ENCODE data around the gene WDR45.

Gene WDR45

DNA sequence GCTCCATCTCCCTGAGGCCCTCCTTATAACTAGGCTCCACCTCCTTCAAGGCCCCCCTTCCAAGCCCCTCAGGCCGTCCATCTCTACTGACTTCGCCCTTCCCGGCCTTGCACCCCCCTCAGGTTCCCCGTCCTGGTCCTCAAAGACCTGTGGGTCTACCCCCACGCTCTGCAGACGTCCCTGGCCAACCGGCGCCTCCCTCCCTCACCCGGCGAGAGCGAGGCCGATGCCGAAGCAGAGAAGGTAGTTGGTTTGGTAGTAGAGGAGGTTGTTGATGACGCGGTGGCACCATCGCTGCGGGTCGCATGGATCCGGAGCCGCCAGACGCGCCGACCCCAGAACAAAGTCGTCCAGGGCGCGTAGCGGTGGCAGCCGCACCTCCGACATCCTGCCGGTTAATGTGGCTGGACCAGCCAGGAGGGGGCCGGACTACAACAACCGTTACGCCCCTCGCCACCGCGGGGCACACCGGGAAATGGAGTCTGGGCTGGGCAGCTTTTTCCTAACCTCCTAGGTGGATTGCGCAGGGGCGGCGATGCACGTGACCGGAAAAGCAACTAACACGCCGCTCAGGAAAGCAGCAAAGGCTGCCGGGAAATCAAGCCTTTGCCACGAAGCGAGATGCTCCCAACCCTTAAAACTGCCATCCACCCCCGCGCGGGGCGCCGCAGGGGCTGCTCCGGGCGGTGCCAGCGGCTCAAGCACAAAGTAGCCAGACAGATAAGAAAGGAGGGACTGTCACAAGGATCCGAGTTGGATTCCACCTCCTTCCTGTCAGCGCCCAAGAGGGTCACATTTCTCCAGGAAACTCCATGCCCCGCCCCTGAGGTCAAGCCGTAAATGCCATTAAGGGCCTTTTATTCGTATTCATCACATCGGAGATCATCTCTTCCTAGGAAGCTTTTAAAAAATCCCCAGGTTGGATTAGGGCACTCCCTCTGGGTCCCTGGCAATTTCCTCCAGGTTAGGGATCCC, 5.8 kb downstream of the WDR45 start, which contains the start of gene PRAF2:
TSS of gene PRAF2 (minus strand) at position 402 of the 975 bp plus-strand sequence. CDS start at position 387, 15 bp downstream.
- Histone ChIP-seq H3K9ac (ENCODE audit: low read depth, low read length, poor library complexity, severe bottlenecking) (peak within 1 kb of the TSS; percentile 83), H3K79me2 (ENCODE audit: insufficient read depth, low read length) (peaks cover 12% of the 10 kb centered on the region; the same call in 1 of the 2 replicates), H3K36me3 (ENCODE audit: insufficient read depth, low read length) (no peaks in the 10 kb centered on the region), H4K20me1 (ENCODE audit: insufficient read depth, low read length, poor library complexity, severe bottlenecking) (no peaks in the 10 kb centered on the region), H3K9me3 (ENCODE audit: insufficient read depth, low read depth, low read length) (no peaks in the 10 kb centered on the region), H3K9me2 (replicated peaks; ENCODE audit: low read depth, low read length) (no peaks in the 10 kb centered on the region), H2AFZ (ENCODE audit: low read length) (peak within 1 kb of the TSS; percentile 93), H3F3A (ENCODE audit: low read depth) (no peaks in the 10 kb centered on the region), H3K4me1 (ENCODE audit: insufficient read depth, low read length, poor library complexity, severe bottlenecking) (peaks cover 2% of the 10 kb centered on the region), H3K27me3 (ENCODE audit: insufficient read depth, low read length, poor library complexity, severe bottlenecking) (no peaks in the 10 kb centered on the region), H3K4me3 (ENCODE audit: low read length, poor library complexity, severe bottlenecking) (peak within 1 kb of the TSS; percentile 96), H3K4me2 (ENCODE audit: low read depth, low read length, poor library complexity, severe bottlenecking) (peak within 1 kb of the TSS; percentile 78)
- TF ChIP-seq, protein P1, sequence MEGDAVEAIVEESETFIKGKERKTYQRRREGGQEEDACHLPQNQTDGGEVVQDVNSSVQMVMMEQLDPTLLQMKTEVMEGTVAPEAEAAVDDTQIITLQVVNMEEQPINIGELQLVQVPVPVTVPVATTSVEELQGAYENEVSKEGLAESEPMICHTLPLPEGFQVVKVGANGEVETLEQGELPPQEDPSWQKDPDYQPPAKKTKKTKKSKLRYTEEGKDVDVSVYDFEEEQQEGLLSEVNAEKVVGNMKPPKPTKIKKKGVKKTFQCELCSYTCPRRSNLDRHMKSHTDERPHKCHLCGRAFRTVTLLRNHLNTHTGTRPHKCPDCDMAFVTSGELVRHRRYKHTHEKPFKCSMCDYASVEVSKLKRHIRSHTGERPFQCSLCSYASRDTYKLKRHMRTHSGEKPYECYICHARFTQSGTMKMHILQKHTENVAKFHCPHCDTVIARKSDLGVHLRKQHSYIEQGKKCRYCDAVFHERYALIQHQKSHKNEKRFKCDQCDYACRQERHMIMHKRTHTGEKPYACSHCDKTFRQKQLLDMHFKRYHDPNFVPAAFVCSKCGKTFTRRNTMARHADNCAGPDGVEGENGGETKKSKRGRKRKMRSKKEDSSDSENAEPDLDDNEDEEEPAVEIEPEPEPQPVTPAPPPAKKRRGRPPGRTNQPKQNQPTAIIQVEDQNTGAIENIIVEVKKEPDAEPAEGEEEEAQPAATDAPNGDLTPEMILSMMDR (conservative IDR thresholded peaks at IDR 0.05; ENCODE audit: low read length): no peak
- TF ChIP-seq EZH2phosphoT487 (IDR thresholded peaks at IDR 0.05; ENCODE audit: borderline replicate concordance): no peak

DNA sequence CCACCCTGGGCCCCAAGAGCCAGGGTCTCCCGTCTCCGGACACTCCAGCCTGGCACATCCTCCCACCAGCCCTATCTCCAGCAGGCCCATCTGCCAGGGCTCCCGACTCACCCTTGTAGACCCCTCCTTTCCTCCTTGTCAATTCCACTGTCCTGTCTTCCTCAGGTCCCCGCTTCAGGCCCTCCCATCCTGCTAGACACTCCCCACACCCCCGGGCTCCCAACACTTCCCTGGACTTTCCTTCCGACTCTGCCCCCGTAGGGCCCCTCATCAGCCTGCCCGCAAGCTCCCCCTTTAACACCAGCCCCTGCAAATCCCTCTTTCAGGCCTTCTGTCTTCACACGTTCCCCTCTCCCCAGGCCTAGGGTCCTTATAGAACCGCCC, 7.0 kb downstream of the WDR45 start:
- H3K9me2 ChIP-seq (replicated peaks; ENCODE audit: low read depth, low read length): no peaks in the 10 kb centered on the region
- H4K20me1 ChIP-seq (ENCODE audit: insufficient read depth, low read length, poor library complexity, severe bottlenecking): no peaks in the 10 kb centered on the region
- H3K9ac ChIP-seq (ENCODE audit: low read depth, low read length, poor library complexity, severe bottlenecking): peak overlapping the region; percentile 83
- H3K27me3 ChIP-seq (ENCODE audit: insufficient read depth, low read length, poor library complexity, severe bottlenecking): no peaks in the 10 kb centered on the region
- H3K36me3 ChIP-seq (ENCODE audit: insufficient read depth, low read length): no peaks in the 10 kb centered on the region
- H3K4me2 ChIP-seq (ENCODE audit: low read depth, low read length, poor library complexity, severe bottlenecking): peak overlapping the region; percentile 78
- H3K4me3 ChIP-seq (ENCODE audit: low read length, poor library complexity, severe bottlenecking): peak overlapping the region; percentile 96
- H3K79me2 ChIP-seq (ENCODE audit: insufficient read depth, low read length): peaks cover 12% of the 10 kb centered on the region; the same call in 1 of the 2 replicates
- TF ChIP-seq, protein P1 (conservative IDR thresholded peaks at IDR 0.05; ENCODE audit: low read length): no peak
- no peak for TF ChIP-seq EZH2phosphoT487 (IDR thresholded peaks at IDR 0.05; ENCODE audit: borderline replicate concordance)
- H3F3A ChIP-seq (ENCODE audit: low read depth): no peaks in the 10 kb centered on the region
- H3K9me3 ChIP-seq (ENCODE audit: insufficient read depth, low read depth, low read length): no peaks in the 10 kb centered on the region
- no peak overlapping the region for H2AFZ ChIP-seq (ENCODE audit: low read length)
- peaks cover 2% of the 10 kb centered on the region for H3K4me1 ChIP-seq (ENCODE audit: insufficient read depth, low read length, poor library complexity, severe bottlenecking)

DNA sequence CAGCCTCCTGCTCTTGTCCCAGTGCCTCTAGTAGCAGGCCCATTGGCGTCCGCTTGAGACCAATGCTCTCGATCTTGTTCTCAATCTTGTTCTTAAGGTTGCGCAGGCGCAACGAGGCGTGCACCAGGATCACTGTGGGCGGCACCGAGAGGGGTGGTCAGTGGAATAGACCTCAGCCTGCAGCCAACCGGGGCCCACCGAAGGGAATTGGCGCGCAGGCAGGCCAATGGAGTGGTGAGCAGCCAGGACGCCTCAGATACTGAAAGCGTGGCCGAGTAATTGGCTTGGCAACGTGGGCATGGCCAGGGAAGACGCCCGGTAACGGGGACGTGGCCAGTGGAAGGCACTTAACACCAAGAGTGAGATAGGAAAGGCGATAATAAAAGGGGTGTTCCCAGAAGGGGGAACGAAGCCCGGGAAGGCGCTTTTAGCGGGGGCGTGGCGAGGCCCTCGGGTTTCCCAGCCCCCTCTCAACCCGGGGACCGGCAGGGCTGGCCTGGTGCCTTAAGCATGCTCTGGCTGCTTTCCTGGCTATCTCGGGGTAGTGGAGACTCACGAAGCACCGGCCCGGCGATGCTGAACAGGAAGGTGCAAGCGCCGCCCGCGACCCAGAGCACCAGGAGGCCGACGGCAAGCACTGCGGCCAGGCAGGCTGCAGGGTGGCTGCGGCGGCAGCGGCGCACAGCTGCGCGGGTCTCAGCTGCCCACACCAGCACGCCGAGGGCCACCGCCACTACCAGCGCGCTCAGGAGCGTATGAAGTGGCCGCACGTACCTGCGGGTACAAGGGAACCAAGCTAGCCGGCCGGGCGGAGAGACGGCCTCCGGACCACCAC, 7.6 kb downstream of the WDR45 start:
- TF ChIP-seq, protein P1 (conservative IDR thresholded peaks at IDR 0.05; ENCODE audit: low read length): no peak
- TF ChIP-seq EZH2phosphoT487 (IDR thresholded peaks at IDR 0.05; ENCODE audit: borderline replicate concordance): no peak

More for the DNA sequence above, 7.6 kb downstream of the WDR45 start:
- peaks cover 2% of the 10 kb centered on the region for H3K4me1 ChIP-seq (ENCODE audit: insufficient read depth, low read length, poor library complexity, severe bottlenecking)
- H3K9me3 ChIP-seq (ENCODE audit: insufficient read depth, low read depth, low read length): no peaks in the 10 kb centered on the region
- H3K27me3 ChIP-seq (ENCODE audit: insufficient read depth, low read length, poor library complexity, severe bottlenecking): no peaks in the 10 kb centered on the region
- peak overlapping the region; percentile 78 for H3K4me2 ChIP-seq (ENCODE audit: low read depth, low read length, poor library complexity, severe bottlenecking)
- H3K36me3 ChIP-seq (ENCODE audit: insufficient read depth, low read length): no peaks in the 10 kb centered on the region
- H3K9ac ChIP-seq (ENCODE audit: low read depth, low read length, poor library complexity, severe bottlenecking): no peak overlapping the region
- no peaks in the 10 kb centered on the region for H3F3A ChIP-seq (ENCODE audit: low read depth)
- H4K20me1 ChIP-seq (ENCODE audit: insufficient read depth, low read length, poor library complexity, severe bottlenecking): no peaks in the 10 kb centered on the region
- no peaks in the 10 kb centered on the region for H3K9me2 ChIP-seq (replicated peaks; ENCODE audit: low read depth, low read length)
- peaks cover 12% of the 10 kb centered on the region; the same call in 1 of the 2 replicates for H3K79me2 ChIP-seq (ENCODE audit: insufficient read depth, low read length)
- no peak overlapping the region for H2AFZ ChIP-seq (ENCODE audit: low read length)
- H3K4me3 ChIP-seq (ENCODE audit: low read length, poor library complexity, severe bottlenecking): no peak overlapping the region
